Pancreas (tissue), 10 donors: Measurements from ENCODE around the gene MLF1. TPM values are rescaled to one million over a fixed set of nuclear protein-coding genes. Genes with fewer than 3 reads are reported as not detected.

Experiments used
- ATAC-seq, 4 donors: fragments of 200-7000 bp; cut with Tn5 transposase; one replicate each; pipeline versions ENCODE4 v1.8.0 to v1.9.1; 2020; ENCODE audit warnings: mild to moderate bottlenecking in 4 of 4, moderate library complexity in 4 of 4
- DNase-seq, 6 donors: peaks; one replicate each; pipeline ENCODE4 v3.0.0-alpha.2; 2020
- FAIRE-seq: peaks from 2 replicates; lab custom pipeline; 2012; peaks lifted over from hg19 to GRCh38; lab: Jason Lieb, UNC
- H3K27ac ChIP-seq, 4 donors: fragments of 200-600 bp; sonication (generic); 1 replicate in 3 of 4; 2 replicates in 1 of 4; pipeline versions ENCODE4 v1.5.0 to v1.8.0; 2020
- H3K27me3 ChIP-seq, 4 donors: fragments of 200-600 bp; one replicate each; pipeline ENCODE4 v1.8.0; 2021
- H3K36me3 ChIP-seq, 3 donors: fragments of 200-600 bp; sonication (generic) in 1 of 3; one replicate each; pipeline versions ENCODE4 v1.5.0 to v1.8.0; 2020 to 2021
- H3K4me1 ChIP-seq, 3 donors: fragments of 200-600 bp; one replicate each; pipeline ENCODE4 v1.8.0; 2021
- H3K4me3 ChIP-seq, 4 donors: fragments of 200-600 bp; sonication (generic) in 2 of 4; one replicate each; pipeline versions ENCODE4 v1.5.0 to v1.8.0; 2020 to 2021
- H3K9me3 ChIP-seq, 4 donors: fragments of 200-600 bp; one replicate each; pipeline ENCODE4 v1.8.0; 2021
- CTCF ChIP-seq, 4 donors: fragments of 200-600 bp; sonication (generic) in 3 of 4; IDR thresholded peaks; one replicate each; pipeline versions ENCODE4 v1.5.0 to v1.8.0; 2021; ENCODE audit warnings: antibody characterized with exemption in 4 of 4
- WGBS, 2 donors: extraction: QIAGEN DNeasy Blood & Tissue Kit; methylation state at CpG; one replicate each; pipeline ENCODE4 v1.1.7; 2013; 5-methylcytosine and 5-hydroxymethylcytosine counted together
- intact Hi-C, 3 donors: fragments of 100-400 bp; cut with DNase I; formaldehyde crosslinking; loops; one replicate each; pipeline versions ENCODE4 v1.11.1 to v1.14.2; 2022
- polyA plus RNA-seq, 2 donors: library from polyadenylated mRNA; stranded (reverse); fragments of 200-250 nt; gene quantifications; one replicate each; pipeline ENCODE4 v1.2.3, GENCODE V29; 2013
- total RNA-seq, 6 donors: library from RNA; stranded (reverse); fragmentation: NEBNext Ultra II Directional in 4 of 6; extraction: Animal tissue kit (Norgen Biotek cat#: 25700) in 4 of 6; gene quantifications; one replicate each; pipeline versions ENCODE4 v1.2.1 to v1.2.4, GENCODE V29; 2021 to 2023
- donor health status: healthy with polysubstance abuse.
- donor health status: DM: no; HTN: no; CAD: no; lungs with moderate emphysema.
- donor health status: DM: no; HTN: no; CAD: no.
- donor health status: control.
- donor health status: control.
- donor health status: Bipolar disorder and iron deficiency.
- donor health status: DM: yes; HTN: yes; CAD: no.
- donor health status: DM: no; HTN: no; CAD: no.
- donor health status: DM: no; HTN: no; CAD: no.
- donor health status: DM: yes; HTN: yes; CAD: no.

MLF1 gene
- total and polyA plus RNA-seq, 8 donors = 1.2 to 12.0 (median 3.6) TPM

DNA sequence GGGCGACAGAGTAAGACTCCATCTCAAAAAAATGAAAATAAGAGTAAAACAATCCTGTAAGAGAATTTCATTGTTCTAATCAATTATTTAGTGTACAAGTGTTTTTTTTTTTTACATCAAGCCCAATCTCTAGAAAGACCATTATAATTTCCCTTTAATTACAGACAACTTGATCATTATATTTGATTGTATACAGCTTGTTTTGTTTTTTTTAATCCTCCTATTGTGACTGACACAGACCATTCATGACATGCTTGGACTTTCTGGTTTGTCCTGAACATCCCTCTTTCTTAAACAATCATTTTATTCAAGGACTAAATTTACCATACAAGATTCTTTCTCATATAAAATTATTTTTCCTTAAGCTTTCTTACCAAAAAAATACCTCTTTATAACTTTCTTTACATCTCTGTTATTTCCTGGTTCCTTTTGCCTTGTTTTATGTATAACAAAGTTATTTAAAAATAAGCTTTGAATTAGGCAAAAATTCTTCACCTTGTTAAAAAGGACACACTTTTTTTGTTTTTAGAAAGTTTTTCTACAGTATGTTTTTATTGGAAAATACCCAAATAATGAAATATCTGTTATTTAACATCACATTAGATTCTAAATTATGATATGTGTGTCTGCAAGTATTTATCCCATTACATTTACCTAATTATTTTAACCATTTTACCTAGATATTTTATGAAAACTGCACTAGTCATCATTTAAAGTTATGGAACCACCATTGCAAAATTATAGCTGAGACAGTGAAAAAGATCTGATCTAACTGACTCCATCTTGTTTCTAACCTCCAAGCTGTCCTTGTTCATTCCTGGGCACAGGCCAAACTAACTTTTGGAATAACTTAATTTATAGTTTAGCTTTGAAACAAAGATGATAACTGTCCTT, 47.2 kb downstream of the MLF1 start:
- WGBS, 2 donors = 30 to 35% methylated on average over 1 of the region's 1 CpG
- Histone ChIP-seq H3K27me3 (no peaks in the 10 kb centered on the region), H3K36me3 (no peaks in the 10 kb centered on the region), H3K27ac (no peak overlapping the region), H3K4me1 (no peaks in the 10 kb centered on the region), H3K9me3 (no peaks in the 10 kb centered on the region), H3K4me3 (no peak overlapping the region)
- TF ChIP-seq CTCF (IDR thresholded peaks at IDR 0.05) = no peak
- ATAC-seq (no peak), DNase-seq (no peak), FAIRE-seq (peak; percentile 69)
- intact Hi-C loops = no loop called here

GRCh38 chr3:158625881-158626280, 54.9 kb downstream of the MLF1 start:
- H3K4me3 ChIP-seq = no peak overlapping the region
- no peak for TF ChIP-seq CTCF (IDR thresholded peaks at IDR 0.05)
- H3K27ac ChIP-seq = no peak overlapping the region
- FAIRE-seq (no peak), DNase-seq (no peak), ATAC-seq (no peak)
- H3K36me3 ChIP-seq = no peaks in the 10 kb centered on the region
- WGBS, 2 donors = 0 to 68% methylated on average over 1 of the region's 1 CpG
- H3K9me3 ChIP-seq = no peaks in the 10 kb centered on the region
- intact Hi-C loops = no loop called here
- no peaks in the 10 kb centered on the region for H3K4me1 ChIP-seq
- H3K27me3 ChIP-seq = peaks cover 0 to 4% (median 0%) of the 10 kb centered on the region in 4 donors

- intact Hi-C loops = no loop called here
- Histone ChIP-seq H3K4me1 (no peaks in the 10 kb centered on the region), H3K4me3 (no peak overlapping the region), H3K27ac (no peak overlapping the region), H3K36me3 (no peaks in the 10 kb centered on the region), H3K9me3 (no peaks in the 10 kb centered on the region), H3K27me3 (peaks cover 0 to 4% (median 0%) of the 10 kb centered on the region in 4 donors)
- no peak for TF ChIP-seq CTCF (IDR thresholded peaks at IDR 0.05)
- no peak for DNase-seq
- no peak for ATAC-seq
- no peak for FAIRE-seq
Measured at GRCh38 chr3:158631981-158632380, 61.0 kb downstream of the MLF1 start.

DNA sequence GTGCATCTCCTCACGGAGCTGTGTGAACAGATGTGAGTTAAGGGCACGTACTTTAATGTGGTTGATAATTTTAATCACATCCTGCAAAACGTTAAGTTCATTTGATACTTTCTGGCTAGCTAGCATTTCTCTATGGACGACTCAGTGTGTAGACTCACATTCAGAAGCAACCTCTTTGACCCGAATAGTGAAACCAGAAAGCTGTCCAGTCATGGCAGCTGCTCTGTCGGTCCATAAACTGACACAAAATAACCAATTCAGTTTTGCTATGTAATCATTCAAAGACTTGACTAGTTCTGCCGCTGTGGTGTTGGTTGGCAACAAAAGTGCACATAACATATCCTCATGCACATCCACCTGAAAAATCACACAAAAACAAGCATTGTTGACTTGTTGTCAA, 69.7 kb downstream of the MLF1 start:
- Histone ChIP-seq H3K9me3 (no peaks in the 10 kb centered on the region), H3K27ac (no peak overlapping the region), H3K36me3 (no peaks in the 10 kb centered on the region), H3K27me3 (no peaks in the 10 kb centered on the region), H3K4me1 (peaks cover under 1 to 6% (median 4%) of the 10 kb centered on the region in 3 donors), H3K4me3 (no peak overlapping the region)
- DNase-seq (no peak), FAIRE-seq (no peak), ATAC-seq (no peak)
- 72 to 73% methylated on average over 7 of the region's 7 CpGs for WGBS, 2 donors
- intact Hi-C loops = no loop called here
- no peak for TF ChIP-seq CTCF (IDR thresholded peaks at IDR 0.05)

DNA sequence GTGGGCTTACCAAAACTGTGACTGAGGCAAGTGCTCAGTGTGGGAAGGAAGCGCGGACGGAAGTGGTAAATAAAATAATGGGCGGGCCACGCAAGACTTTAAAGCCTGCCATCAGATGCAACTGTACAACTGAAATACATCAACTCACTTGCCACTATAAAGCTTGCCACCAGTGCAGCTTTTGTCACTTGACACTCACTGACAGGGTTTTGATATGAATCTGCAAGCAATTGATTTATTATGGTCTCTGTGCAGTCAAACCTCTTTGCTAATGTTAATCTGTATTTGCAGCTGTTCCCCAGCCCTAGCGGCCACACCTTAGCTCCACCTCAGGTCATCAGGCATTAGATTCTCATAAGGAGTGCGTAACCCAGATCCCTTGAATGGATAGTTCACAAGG, 71.0 kb downstream of the MLF1 start:
- Histone ChIP-seq H3K36me3 (no peaks in the 10 kb centered on the region), H3K9me3 (no peaks in the 10 kb centered on the region), H3K27ac (no peak overlapping the region), H3K4me3 (no peak overlapping the region), H3K27me3 (no peaks in the 10 kb centered on the region), H3K4me1 (peaks cover 4 to 6% (median 5%) of the 10 kb centered on the region in 3 donors)
- FAIRE-seq (no peak), DNase-seq (no peak), ATAC-seq (no peak)
- WGBS, 2 donors = 86 to 88% methylated on average over 7 of the region's 7 CpGs
- no peak for TF ChIP-seq CTCF (IDR thresholded peaks at IDR 0.05)
- intact Hi-C loops = no loop called here
